ENCODE data around the gene PRKAB2.

DNA sequence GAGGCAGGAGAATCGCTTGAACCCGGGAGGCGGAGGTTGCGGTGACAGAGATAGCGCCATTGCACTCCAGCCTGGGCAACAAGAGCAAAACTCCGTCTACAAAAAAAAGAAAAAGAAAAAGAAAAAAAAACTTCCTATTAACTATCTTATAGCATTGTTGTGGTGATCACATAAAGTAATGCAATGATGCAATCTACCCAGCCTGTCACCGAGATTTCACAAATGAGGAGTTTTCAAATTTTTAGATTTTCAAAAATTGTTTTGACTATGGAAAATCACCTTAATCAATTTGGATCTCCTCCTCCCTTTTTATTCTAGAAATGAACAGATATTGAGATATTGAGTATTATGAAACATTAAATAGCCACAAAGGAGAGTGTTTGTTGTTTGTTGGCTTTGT lies 44.9 kb upstream of the PRKAB2 start:
- TF ChIP-seq HDGF (IDR thresholded peaks at IDR 0.05; ENCODE audit: borderline replicate concordance), result no peak
- no peak for TF ChIP-seq FOXM1 (IDR thresholded peaks at IDR 0.05; ENCODE audit: borderline replicate concordance)
- TF ChIP-seq FOXA1 (IDR thresholded peaks at IDR 0.05), result no peak
- TF ChIP-seq BHLHE40 (IDR thresholded peaks at IDR 0.05; ENCODE audit: borderline replicate concordance), result no peak
- TF ChIP-seq SP1 (IDR thresholded peaks at IDR 0.05), result no peak
- no peak for TF ChIP-seq ELF4 (IDR thresholded peaks at IDR 0.05)
- TF ChIP-seq TARDBP (IDR thresholded peaks at IDR 0.05), result no peak
- TF ChIP-seq NFRKB (IDR thresholded peaks at IDR 0.05), result no peak
- TF ChIP-seq ARNT (IDR thresholded peaks at IDR 0.05), result no peak
- no peak for TF ChIP-seq CTBP1 (IDR thresholded peaks at IDR 0.05; ENCODE audit: borderline replicate concordance)
- no peak for TF ChIP-seq L3MBTL2 (conservative IDR thresholded peaks at IDR 0.05)
- TF ChIP-seq FOXK2 (IDR thresholded peaks at IDR 0.05), result no peak

Measured in HEK293T (cell line).